Activated T-cell treated with anti-CD3 and anti-CD28 coated beads, Interleukin-2, amount 50 U/mL, for 48 hours (primary cell): Measurements from ENCODE around the gene PCBP1.
"Not testable (repeated sequence)": the region's sequence is repeated elsewhere in the genome, so short reads cannot be mapped to it uniquely, and the experiment has no call there.

Source experiments
- DNase-seq, 2 experiments: peaks; one replicate each; pipeline ENCODE4 v3.0.0-alpha.2; 2020

Gene PCBP1

GRCh38 chr2:70086838-70087701 lies at the start of gene PCBP1:
Gene PCBP1, plus strand, starts transcription at chr2:70087477. Its CDS starts 267 bp downstream, at chr2:70087744.
- peak; percentile 97 to 98 for DNase-seq

GRCh38 chr2:70039366-70039765 lies 47.9 kb upstream of the PCBP1 start:
- DNase-seq, result no peak

- no peak for DNase-seq
These were observed 45.6 kb upstream of the PCBP1 start for GRCh38 chr2:70041663-70042062.

GRCh38 chr2:70042246-70042645 lies 45.0 kb upstream of the PCBP1 start:
- DNase-seq, result no peak

- peak; percentile 37 to 54 for DNase-seq
These were observed 43.9 kb upstream of the PCBP1 start for GRCh38 chr2:70043252-70043875.

- no peak for DNase-seq
These were observed 42.8 kb upstream of the PCBP1 start for GRCh38 chr2:70044290-70045040.

GRCh38 chr2:70045405-70045804 lies 41.9 kb upstream of the PCBP1 start:
- DNase-seq, result no peak

- no peak for DNase-seq
These were observed 41.3 kb upstream of the PCBP1 start for GRCh38 chr2:70045932-70046331.

- no peak for DNase-seq
These were observed 40.7 kb upstream of the PCBP1 start for GRCh38 chr2:70046534-70046933.

GRCh38 chr2:70047451-70047850 lies 39.8 kb upstream of the PCBP1 start:
- no peak for DNase-seq

GRCh38 chr2:70049255-70049654 lies 38.0 kb upstream of the PCBP1 start:
- no peak for DNase-seq

- DNase-seq, result no peak
These were observed 36.4 kb upstream of the PCBP1 start for GRCh38 chr2:70050631-70051425.

- DNase-seq, result not testable (repeated sequence)
These were observed 32.0 kb upstream of the PCBP1 start for GRCh38 chr2:70055259-70055658.

- no peak for DNase-seq
These were observed 26.0 kb upstream of the PCBP1 start for GRCh38 chr2:70061317-70061716.

- no peak for DNase-seq
These were observed 25.0 kb upstream of the PCBP1 start for GRCh38 chr2:70062270-70062669.

GRCh38 chr2:70068119-70068518 lies 19.2 kb upstream of the PCBP1 start:
- no peak for DNase-seq

- peak; percentile 70 to 76 for DNase-seq
These were observed 18.2 kb upstream of the PCBP1 start for GRCh38 chr2:70069049-70069448.

GRCh38 chr2:70070542-70071268 lies 16.6 kb upstream of the PCBP1 start:
- peak in 1 of 2 experiments; percentile 60 for DNase-seq

- DNase-seq, result no peak
These were observed 13.8 kb upstream of the PCBP1 start for GRCh38 chr2:70073493-70073892.

GRCh38 chr2:70078384-70078783 lies 8.9 kb upstream of the PCBP1 start:
- no peak for DNase-seq

GRCh38 chr2:70080610-70081200 lies 6.6 kb upstream of the PCBP1 start:
- no peak for DNase-seq

GRCh38 chr2:70081221-70081620 lies 6.1 kb upstream of the PCBP1 start:
- no peak for DNase-seq
